K562 (cell line): ENCODE measurements around the gene MYLIP. TPM values are rescaled to one million over a fixed set of nuclear protein-coding genes. Genes with fewer than 3 reads are reported as not detected.

ENCODE experiments used
- ATF1 ChIP-seq, 2 experiments: fragments of 450-650 bp in 1 of 2; IDR thresholded peaks; 2 replicates each; pipeline ENCODE4 v1.6.1; 2016; ENCODE audit warnings: missing compliant biosample characterization in 1 of 2, missing genetic modification characterization in 1 of 2
- CTBP1 ChIP-seq: fragments of 450-650 bp; IDR thresholded peaks from 2 replicates; pipeline ENCODE4 v1.6.1; 2016; ENCODE audit warnings: borderline replicate concordance
- FOXK2 ChIP-seq, 2 experiments: fragments of 450-650 bp; IDR thresholded peaks in 1 of 2; conservative IDR thresholded peaks in 1 of 2; 2 replicates each; pipeline ENCODE4 v1.6.1; 2016; ENCODE audit warnings: low read depth in 2 of 2, mild to moderate bottlenecking in 1 of 2
- HIVEP1 ChIP-seq: fragments of 250-450 bp; sonication (Bioruptor Pico); IDR thresholded peaks from 2 replicates; pipeline ENCODE4 v1.4.0; 2020; ENCODE audit warnings: mild to moderate bottlenecking
- SAFB ChIP-seq: fragments of 200-400 bp; formaldehyde crosslinking; IDR thresholded peaks from 2 replicates; pipeline ENCODE4 v1.6.1; 2017; ENCODE audit warnings: low read depth, low read length, borderline replicate concordance
- STAT5B ChIP-seq: fragments of 250-450 bp; sonication (Bioruptor Pico); IDR thresholded peaks from 2 replicates; pipeline ENCODE4 v1.8.0; 2021; ENCODE audit warnings: mild to moderate bottlenecking, inconsistent platforms
- TCFL5 ChIP-seq: fragments of 250-450 bp; sonication (Bioruptor Pico); conservative IDR thresholded peaks from 2 replicates; pipeline ENCODE4 v1.6.1; 2021; ENCODE audit warnings: mild to moderate bottlenecking, moderate library complexity, matching md5 sums
- ZNF583 ChIP-seq: fragments of 250-450 bp; sonication (Bioruptor Pico); IDR thresholded peaks from 2 replicates; pipeline ENCODE4 v1.4.0; 2020
- ZNF586 ChIP-seq: fragments of 450-650 bp; formaldehyde crosslinking; conservative IDR thresholded peaks from 2 replicates; pipeline ENCODE4 v1.4.0; 2020; ENCODE audit warnings: mild to moderate bottlenecking, moderate library complexity
- polyA plus RNA-seq, 8 experiments: library from polyadenylated mRNA; depleted of rRNA in 4 of 8; stranded (reverse) in 5 of 8; unstranded in 3 of 8; fragments of >200 nt; fragmentation: Nextera tagmentation in 2 of 8; fragmentation: Illumina TruSeq in 1 of 8; extraction: Ambion mirVana in 2 of 8; extraction: Trizol in 1 of 8; gene quantifications; 2 replicates each; pipeline versions ENCODE4 v1.2.1 to v1.2.3, GENCODE V29; 2011 to 2014; ENCODE audit warnings: inconsistent platforms in 1 of 8, missing spikeins in 1 of 8
- total RNA-seq, 7 experiments: library from RNA; depleted of rRNA in 6 of 7; stranded (reverse); fragments of >200 nt in 6 of 7; fragmentation: Illumina TruSeq in 2 of 7; extraction: Trizol in 2 of 7; gene quantifications; 2 replicates each; pipeline versions ENCODE4 v1.2.1 to v1.2.3, GENCODE V29; 2011 to 2021; ENCODE audit warnings: low replicate concordance in 1 of 7
- TF ChIP-seq, protein P1 (sequence below): fragments of 450-650 bp; IDR thresholded peaks from 2 replicates; pipeline ENCODE4 v1.7.1; 2018; ENCODE audit warnings: mild to moderate bottlenecking, low read depth; ENCODE audit not compliant: partially characterized antibody
- TF ChIP-seq, protein P2 (sequence below): fragments of 450-650 bp; formaldehyde crosslinking; IDR thresholded peaks from 2 replicates; pipeline ENCODE4 v1.4.0; 2022; ENCODE audit warnings: missing genetic modification characterization
- TF ChIP-seq, protein P3 (sequence below), 3 experiments: IDR thresholded peaks in 2 of 3; conservative IDR thresholded peaks in 1 of 3; 2 replicates each; pipeline ENCODE4 v1.5.1; 2011 to 2012; ENCODE audit warnings: low read length in 3 of 3, mild to moderate bottlenecking in 3 of 3, control low read depth in 2 of 3, improper control_type of control experiment in 1 of 3, inconsistent platforms in 1 of 3, low read depth in 1 of 3, mixed read lengths in 1 of 3, moderate library complexity in 1 of 3; ENCODE audit not compliant: insufficient read depth in 2 of 3
- TF ChIP-seq, protein P4 (sequence below): fragments of 250-450 bp; sonication (Bioruptor Pico); IDR thresholded peaks from 2 replicates; pipeline ENCODE4 v1.8.0; 2022; ENCODE audit warnings: inconsistent platforms, mild to moderate bottlenecking, moderate library complexity, borderline replicate concordance
- TF ChIP-seq, protein P5 (sequence below): sonication (generic); formaldehyde crosslinking; IDR thresholded peaks from 2 replicates; pipeline ENCODE4 v1.8.0; 2022; ENCODE audit warnings: mild to moderate bottlenecking, missing genetic modification reagents

The MYLIP gene
- total and polyA plus RNA-seq, 9 of the 15 experiments (the other 6 are each of a cell fraction or from before 2014, with no cell fraction given) = 10.8 to 43.5 (median 31.5) TPM

DNA sequence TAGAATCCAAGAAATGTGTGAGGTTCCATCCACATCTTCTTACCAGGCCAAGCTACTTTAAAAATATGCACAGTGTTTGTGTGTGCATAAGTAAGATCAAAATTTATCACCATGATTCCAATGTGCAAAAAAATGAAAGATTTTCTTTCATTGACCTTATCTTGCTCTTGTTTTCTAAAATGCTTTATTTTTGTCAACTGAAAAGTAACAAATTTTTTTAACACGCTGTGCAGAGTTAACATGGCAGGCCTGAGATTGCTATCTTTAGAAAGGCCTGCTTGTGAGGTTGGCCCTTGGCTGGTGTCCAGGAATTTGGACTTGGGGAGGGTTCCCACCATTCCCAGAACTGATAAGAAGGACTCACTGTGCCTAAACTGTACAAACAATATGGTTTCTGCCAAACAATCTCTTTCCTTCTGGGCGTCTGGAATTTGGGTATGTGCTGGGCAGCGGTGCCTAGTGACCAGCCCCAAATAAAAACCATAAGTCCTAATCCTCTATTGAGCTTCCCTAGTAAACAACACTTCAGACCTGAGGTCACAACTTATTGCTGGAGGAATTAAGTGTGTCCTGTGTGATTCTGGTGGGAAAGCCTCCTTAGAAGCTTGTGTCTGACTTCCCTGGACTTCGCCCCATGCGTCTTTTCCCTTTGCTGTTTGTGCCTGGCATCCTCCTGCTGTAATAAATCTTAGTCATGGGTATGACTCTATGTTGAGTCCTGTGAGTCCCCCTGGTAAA is 19.8 kb upstream of the MYLIP start (continued):
- TF ChIP-seq, protein P1, sequence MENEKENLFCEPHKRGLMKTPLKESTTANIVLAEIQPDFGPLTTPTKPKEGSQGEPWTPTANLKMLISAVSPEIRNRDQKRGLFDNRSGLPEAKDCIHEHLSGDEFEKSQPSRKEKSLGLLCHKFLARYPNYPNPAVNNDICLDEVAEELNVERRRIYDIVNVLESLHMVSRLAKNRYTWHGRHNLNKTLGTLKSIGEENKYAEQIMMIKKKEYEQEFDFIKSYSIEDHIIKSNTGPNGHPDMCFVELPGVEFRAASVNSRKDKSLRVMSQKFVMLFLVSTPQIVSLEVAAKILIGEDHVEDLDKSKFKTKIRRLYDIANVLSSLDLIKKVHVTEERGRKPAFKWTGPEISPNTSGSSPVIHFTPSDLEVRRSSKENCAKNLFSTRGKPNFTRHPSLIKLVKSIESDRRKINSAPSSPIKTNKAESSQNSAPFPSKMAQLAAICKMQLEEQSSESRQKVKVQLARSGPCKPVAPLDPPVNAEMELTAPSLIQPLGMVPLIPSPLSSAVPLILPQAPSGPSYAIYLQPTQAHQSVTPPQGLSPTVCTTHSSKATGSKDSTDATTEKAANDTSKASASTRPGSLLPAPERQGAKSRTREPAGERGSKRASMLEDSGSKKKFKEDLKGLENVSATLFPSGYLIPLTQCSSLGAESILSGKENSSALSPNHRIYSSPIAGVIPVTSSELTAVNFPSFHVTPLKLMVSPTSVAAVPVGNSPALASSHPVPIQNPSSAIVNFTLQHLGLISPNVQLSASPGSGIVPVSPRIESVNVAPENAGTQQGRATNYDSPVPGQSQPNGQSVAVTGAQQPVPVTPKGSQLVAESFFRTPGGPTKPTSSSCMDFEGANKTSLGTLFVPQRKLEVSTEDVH = peak; percentile 33
- TF ChIP-seq SAFB = no peak
- TF ChIP-seq FOXK2 (conservative IDR thresholded peaks at IDR 0.05 in 1 of 2, IDR thresholded peaks at IDR 0.05 in 1 of 2; ENCODE audit: low read depth in 2 of 2) = peak; percentile 13 to 35; a peak in 1 of 4 replicates
- peak; percentile 81; the same call in 1 of the 2 replicates for TF ChIP-seq CTBP1
- no peak for TF ChIP-seq ZNF586 (CRISPR knock-in tag)
- TF ChIP-seq HIVEP1 (CRISPR knock-in tag) = 0 out of 2 replicates have a peak, but pooled peaks have one; percentile 53
- no peak for TF ChIP-seq ATF1 (CRISPR knock-in tag; IDR thresholded peaks at IDR 0.05)
- peak; percentile 64; the same call in 1 of the 2 replicates for TF ChIP-seq ATF1 (tag; IDR thresholded peaks at IDR 0.05)
- no peak for TF ChIP-seq STAT5B (CRISPR knock-in tag)
- TF ChIP-seq TCFL5 (CRISPR knock-in tag) = no peak
- TF ChIP-seq, protein P2, sequence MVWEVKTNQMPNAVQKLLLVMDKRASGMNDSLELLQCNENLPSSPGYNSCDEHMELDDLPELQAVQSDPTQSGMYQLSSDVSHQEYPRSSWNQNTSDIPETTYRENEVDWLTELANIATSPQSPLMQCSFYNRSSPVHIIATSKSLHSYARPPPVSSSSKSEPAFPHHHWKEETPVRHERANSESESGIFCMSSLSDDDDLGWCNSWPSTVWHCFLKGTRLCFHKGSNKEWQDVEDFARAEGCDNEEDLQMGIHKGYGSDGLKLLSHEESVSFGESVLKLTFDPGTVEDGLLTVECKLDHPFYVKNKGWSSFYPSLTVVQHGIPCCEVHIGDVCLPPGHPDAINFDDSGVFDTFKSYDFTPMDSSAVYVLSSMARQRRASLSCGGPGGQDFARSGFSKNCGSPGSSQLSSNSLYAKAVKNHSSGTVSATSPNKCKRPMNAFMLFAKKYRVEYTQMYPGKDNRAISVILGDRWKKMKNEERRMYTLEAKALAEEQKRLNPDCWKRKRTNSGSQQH (CRISPR knock-in tag) = no peak
- TF ChIP-seq, protein P3, sequence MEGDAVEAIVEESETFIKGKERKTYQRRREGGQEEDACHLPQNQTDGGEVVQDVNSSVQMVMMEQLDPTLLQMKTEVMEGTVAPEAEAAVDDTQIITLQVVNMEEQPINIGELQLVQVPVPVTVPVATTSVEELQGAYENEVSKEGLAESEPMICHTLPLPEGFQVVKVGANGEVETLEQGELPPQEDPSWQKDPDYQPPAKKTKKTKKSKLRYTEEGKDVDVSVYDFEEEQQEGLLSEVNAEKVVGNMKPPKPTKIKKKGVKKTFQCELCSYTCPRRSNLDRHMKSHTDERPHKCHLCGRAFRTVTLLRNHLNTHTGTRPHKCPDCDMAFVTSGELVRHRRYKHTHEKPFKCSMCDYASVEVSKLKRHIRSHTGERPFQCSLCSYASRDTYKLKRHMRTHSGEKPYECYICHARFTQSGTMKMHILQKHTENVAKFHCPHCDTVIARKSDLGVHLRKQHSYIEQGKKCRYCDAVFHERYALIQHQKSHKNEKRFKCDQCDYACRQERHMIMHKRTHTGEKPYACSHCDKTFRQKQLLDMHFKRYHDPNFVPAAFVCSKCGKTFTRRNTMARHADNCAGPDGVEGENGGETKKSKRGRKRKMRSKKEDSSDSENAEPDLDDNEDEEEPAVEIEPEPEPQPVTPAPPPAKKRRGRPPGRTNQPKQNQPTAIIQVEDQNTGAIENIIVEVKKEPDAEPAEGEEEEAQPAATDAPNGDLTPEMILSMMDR (IDR thresholded peaks at IDR 0.05 in 2 of 3, conservative IDR thresholded peaks at IDR 0.05 in 1 of 3; ENCODE audit: insufficient read depth in 2 of 3, low read depth in 1 of 3, low read length in 3 of 3) = no peak
- TF ChIP-seq, protein P4, sequence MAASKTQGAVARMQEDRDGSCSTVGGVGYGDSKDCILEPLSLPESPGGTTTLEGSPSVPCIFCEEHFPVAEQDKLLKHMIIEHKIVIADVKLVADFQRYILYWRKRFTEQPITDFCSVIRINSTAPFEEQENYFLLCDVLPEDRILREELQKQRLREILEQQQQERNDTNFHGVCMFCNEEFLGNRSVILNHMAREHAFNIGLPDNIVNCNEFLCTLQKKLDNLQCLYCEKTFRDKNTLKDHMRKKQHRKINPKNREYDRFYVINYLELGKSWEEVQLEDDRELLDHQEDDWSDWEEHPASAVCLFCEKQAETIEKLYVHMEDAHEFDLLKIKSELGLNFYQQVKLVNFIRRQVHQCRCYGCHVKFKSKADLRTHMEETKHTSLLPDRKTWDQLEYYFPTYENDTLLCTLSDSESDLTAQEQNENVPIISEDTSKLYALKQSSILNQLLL = no peak
- peak; percentile 89 for TF ChIP-seq ZNF583 (CRISPR knock-in tag)
- TF ChIP-seq, protein P5, sequence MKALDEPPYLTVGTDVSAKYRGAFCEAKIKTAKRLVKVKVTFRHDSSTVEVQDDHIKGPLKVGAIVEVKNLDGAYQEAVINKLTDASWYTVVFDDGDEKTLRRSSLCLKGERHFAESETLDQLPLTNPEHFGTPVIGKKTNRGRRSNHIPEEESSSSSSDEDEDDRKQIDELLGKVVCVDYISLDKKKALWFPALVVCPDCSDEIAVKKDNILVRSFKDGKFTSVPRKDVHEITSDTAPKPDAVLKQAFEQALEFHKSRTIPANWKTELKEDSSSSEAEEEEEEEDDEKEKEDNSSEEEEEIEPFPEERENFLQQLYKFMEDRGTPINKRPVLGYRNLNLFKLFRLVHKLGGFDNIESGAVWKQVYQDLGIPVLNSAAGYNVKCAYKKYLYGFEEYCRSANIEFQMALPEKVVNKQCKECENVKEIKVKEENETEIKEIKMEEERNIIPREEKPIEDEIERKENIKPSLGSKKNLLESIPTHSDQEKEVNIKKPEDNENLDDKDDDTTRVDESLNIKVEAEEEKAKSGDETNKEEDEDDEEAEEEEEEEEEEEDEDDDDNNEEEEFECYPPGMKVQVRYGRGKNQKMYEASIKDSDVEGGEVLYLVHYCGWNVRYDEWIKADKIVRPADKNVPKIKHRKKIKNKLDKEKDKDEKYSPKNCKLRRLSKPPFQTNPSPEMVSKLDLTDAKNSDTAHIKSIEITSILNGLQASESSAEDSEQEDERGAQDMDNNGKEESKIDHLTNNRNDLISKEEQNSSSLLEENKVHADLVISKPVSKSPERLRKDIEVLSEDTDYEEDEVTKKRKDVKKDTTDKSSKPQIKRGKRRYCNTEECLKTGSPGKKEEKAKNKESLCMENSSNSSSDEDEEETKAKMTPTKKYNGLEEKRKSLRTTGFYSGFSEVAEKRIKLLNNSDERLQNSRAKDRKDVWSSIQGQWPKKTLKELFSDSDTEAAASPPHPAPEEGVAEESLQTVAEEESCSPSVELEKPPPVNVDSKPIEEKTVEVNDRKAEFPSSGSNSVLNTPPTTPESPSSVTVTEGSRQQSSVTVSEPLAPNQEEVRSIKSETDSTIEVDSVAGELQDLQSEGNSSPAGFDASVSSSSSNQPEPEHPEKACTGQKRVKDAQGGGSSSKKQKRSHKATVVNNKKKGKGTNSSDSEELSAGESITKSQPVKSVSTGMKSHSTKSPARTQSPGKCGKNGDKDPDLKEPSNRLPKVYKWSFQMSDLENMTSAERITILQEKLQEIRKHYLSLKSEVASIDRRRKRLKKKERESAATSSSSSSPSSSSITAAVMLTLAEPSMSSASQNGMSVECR (CRISPR knock-in tag) = no peak
